M059J (cell line): ENCODE data around the gene PCA3. TPM values are rescaled to one million over a fixed set of nuclear protein-coding genes. Genes with fewer than 3 reads are reported as not detected.

Source experiments
- DNase-seq: peaks from one replicate; pipeline ENCODE4 v3.0.0-alpha.2; 2012; ENCODE audit warnings: low read depth
- total RNA-seq: library from RNA; depleted of rRNA; stranded (reverse); fragments of >200 nt; shearing (Covaris generic); gene quantifications from 2 replicates; pipeline ENCODE4 v1.2.3, GENCODE V29; 2014; rRNA removed

Gene PCA3
- total RNA-seq, 1 experiment from 2014 or later, result not detected

DNA sequence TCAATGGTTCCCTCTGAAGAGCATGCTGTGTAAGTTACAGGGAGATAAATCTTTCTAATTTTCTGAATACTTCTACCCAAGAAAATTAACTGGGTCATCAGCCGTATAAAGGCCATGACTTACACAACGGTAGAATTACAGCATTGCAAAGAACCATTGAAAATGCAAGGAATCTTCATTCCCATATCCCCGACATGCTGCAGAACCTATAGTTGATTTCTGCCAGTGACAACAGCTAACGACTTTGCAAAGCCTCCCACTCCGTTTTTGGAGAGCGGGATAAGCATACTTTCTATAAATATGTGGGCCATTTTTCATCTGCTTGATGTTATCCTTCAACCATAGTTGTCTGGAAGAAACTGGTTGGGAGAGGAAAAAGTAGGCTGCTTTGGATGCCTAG lies 56.2 kb downstream of the PCA3 start:
- DNase-seq, result no peak

DNA sequence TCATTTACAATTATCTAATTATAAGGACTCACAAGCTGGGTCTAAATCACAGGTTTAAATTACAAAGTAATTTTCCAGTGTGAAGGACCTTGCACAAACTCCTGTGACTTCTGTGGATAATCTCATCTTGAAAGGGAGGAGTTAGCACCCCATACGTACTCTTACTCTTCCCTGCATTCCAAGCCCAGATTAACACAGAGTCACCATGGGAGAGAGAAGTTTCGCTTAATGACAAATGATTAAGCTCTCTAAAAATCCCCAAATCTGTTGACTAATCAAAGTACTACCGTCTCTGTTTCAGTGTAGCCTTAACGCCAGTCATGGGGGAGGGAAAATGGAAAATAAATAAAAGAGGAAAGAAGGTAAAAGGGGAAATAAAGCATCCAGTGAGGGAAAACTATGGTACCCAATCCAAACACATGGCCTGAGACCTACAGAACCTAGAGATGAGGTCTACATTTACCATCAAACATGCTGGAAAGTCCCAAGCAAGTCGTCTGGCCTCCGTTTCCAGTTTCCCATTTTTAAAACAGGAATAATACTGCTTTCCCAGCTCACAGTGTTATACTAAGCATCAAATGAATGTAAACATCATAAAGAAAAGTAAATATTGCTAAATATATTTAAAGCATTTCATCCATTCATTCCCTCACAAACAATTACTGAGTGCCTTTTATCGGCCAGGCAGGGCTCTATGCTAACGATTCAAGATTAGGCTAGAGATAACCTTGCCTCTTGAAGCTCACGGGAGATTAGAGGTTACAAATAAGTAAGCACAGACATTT lies 63.2 kb downstream of the PCA3 start:
- no peak for DNase-seq

DNA sequence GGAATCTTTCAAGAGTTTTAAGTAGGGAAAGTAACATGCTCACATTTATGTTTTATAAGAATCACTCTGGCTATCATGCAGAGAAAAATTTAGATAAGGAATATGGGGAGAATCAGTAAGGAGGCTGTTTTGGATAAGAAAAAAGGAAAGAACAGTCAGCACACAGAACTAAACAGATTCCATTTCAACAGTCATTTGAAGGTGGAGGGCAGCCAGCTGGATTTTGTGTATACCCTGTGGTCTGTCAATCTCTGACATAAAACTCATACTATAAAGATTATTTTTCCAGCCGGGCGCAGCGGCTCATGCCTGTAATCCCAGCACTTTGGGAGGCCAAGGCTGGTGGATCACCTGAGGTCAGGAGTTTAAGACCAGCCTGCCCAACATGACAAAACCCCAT lies 64.2 kb downstream of the PCA3 start:
- DNase-seq, result no peak

DNA sequence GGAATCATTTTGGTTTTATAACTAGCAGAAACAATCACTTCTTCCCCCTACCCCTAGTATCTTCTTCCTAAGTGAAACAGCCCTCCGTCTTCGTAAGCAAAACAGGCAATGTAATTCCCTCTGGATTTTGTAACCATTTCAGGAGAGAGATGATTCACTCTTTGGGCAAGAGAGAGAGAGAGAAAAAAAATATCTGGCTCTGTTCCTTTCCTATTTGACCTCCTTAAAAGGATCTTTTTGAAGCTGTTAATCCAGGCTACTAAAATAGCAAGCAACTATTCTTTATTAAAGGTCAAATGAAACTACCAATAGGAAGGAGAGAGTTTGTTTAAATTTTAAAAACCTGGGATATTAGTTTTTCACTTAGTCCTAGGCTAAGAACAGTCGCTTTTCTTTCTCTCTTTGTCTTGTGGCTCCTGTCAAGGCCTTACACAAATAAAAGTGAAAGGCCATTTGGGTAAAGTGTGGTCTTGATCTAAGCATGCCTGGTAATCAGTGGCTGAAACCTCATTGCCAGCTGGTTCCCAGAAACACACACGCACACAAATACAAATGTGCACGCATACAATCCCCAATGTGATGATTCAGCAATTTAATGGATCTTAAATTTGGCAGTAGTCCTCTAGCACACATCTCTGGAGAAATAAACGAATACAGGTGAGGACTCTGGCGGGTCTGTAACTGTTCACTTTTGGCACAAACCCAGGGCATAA lies 71.5 kb downstream of the PCA3 start:
- DNase-seq, result peak; percentile 82

Other genes with a start within 250 kb of the PCA3 start
- 4.8 and 7.2 TPM in 2 replicates for gene PRUNE2, start 141.7 kb downstream of the PCA3 start, total RNA-seq